ELR (cell line): ENCODE data around the gene LRRFIP2.
"Not testable (repeated sequence)": the region's sequence is repeated elsewhere in the genome, so short reads cannot be mapped to it uniquely, and the experiment has no call there.

Experiments
- DNase-seq: peaks from one replicate; pipeline ENCODE4 v3.0.0-alpha.2; 2015; ENCODE audit warnings: low read depth

The LRRFIP2 gene

DNA sequence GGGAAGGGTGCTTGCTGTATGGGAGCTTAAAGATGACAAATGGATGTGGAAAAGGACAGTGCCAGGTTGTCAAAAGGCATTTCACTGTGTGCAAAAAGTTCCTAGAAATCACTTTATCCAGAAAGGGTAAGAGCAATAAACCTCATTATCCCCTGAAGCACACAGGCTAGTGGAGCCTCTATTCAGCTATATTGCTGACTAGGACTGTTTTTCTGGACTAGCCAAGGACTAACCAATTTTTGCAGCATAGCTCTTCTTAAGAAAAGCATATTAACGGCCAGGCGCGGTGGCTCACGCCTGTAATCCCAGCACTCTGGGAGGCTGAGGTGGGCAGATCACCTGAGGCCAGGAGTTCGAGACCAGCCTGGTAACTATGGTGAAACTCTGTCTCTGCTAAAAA is 116.3 kb downstream of the LRRFIP2 start:
- no peak for DNase-seq

DNA sequence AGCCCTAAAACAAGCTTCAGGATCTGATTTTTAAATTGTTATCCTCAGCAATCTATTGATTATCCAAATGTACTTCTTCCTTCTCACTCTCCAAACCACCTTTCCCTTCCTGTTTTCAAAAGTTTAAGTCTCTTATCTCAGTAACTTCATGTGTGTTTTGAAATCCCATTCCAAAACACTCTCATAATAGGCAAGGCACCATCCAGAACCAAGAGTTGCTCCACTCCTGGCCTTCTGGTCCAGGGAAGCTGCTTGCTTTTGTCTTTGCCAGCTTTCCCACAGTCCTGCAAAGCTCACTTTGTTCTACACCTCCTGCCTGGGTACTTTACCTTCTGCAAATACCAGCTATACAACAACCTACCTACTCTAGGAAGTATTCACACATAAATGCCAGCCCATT is 117.6 kb downstream of the LRRFIP2 start:
- no peak for DNase-seq

DNA sequence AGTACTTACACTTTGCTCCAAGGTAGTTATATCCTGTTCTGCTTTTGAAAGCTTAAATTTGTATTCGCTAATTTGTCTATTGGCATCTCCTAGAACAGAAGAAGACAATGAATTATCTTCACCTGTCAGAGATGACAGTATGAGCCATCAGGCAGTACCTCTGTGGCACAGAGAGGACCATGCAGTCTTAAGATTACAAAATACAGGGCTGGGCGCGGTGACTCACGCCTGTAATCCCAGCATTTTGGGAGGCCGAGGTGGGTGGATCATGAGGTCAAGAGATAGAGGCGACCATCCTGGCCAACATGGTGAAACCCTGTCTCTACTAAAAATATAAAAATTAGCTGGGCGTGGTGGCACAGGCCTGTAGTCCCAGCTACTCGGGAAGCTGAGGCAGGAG is 119.3 kb downstream of the LRRFIP2 start:
- DNase-seq, result not testable (repeated sequence)

DNA sequence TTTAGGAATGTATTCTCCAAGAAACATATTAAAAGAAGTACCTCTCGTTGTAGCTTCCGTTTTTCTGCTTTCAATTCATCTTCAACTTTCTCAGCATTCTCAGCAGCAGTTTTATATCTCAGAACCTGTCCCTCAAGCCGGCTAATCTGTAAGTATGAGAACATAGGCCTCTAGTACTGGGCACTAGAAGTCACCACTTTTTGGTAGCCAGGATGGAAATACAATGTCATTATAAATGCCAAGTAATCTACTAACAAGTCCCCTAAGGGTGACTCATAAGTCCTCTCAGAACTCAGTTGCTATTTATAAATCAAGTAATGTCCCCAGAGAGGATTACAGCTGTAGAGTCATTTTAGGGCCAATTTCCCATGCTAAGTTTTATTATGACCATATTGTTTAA is 120.0 kb downstream of the LRRFIP2 start:
- DNase-seq, result peak; percentile 45

DNA sequence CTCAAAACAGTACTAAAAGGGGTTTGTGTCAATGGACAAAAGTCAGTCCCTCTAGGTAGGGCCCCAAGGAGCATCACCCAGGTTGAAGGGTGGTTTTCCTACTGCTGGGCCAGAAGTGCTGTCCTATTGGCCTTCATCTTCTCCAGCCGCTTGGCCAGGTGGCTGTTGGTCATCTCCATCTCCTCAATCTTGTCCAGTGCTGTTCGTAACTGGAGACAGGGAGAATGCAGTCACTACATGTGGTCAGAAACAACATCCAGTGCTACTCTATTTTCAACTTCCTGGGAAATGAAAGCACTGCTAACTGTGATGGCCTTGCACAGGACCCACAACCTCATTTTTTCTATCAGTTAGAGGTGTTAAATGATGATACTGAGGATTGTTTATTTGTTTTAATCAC is 120.6 kb downstream of the LRRFIP2 start:
- DNase-seq, result no peak

DNA sequence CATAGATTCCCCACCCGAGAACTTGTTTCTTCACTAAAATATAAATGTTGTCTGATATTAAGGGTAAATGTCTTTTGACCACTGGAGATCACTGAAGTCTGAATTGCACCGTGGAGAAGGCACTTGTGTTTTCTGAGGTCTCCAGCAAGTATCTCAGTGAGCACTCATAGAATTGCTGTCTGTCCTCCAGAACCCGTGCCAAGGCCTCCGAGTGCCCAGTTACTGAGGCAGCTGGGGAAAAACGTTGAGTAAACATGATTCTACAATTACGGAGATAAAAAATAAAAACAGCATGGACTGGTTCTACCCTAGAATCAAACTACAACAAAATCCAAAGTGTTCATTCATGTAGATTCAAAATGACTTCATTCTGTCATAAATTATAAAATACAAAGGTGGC is 121.0 kb downstream of the LRRFIP2 start:
- DNase-seq, result no peak

DNA sequence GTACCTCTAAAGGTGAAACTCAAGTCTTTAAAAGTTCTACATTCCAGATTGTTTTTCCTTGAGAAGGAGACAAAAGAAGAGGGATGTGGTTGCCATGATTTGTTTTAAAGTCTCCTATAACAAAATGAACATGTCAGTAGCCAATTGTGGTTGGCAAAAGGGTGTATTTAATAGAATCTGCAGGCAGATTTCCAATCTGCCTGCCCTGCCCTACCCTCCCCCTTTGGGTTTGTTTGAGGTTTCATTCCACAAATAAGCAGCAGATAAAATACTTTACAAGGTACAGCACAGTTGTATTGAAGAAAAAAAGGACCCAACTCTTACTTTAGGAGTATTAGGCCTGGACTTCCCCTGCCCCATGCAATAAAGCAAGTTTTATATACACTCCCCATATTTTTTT is 121.5 kb downstream of the LRRFIP2 start:
- DNase-seq, result no peak

DNA sequence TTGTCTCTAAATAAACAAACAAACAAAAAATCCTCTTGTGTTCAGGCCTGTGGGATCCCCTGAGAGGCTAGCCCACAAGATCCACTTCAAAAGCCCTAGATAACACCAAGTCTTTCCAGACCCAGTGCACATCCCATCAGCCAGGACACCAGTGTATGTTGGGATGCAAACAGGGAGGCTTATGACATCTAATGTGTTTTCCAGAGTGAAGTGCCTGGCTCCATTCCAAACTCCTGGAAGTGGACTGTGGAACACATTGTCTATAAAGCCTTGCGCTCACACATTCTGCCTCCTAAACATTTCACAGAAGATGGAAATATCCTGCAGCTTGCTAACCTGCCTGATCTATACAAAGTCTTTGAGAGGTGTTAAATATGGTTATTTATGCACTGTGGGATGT is 124.1 kb downstream of the LRRFIP2 start:
- DNase-seq, result no peak

DNA sequence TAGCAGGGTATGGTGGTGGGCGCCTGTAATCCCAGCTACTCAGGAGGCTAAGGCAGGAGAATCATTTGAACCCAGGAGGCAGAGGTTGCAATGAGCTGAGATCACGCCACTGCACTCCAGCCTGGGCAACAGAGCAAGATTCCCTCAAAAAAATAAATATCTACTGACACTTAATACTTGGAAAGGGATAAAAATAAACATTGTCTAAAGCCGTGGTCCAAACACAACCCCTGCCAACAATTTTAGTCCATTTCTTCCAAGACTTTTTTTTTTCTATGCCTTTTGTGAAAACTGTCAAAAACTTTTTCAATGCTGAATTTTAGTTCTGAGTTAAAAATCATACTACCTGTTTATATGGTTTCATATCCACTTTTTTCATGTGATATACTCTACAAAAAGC is 131.7 kb downstream of the LRRFIP2 start:
- DNase-seq, result not testable (repeated sequence)

DNA sequence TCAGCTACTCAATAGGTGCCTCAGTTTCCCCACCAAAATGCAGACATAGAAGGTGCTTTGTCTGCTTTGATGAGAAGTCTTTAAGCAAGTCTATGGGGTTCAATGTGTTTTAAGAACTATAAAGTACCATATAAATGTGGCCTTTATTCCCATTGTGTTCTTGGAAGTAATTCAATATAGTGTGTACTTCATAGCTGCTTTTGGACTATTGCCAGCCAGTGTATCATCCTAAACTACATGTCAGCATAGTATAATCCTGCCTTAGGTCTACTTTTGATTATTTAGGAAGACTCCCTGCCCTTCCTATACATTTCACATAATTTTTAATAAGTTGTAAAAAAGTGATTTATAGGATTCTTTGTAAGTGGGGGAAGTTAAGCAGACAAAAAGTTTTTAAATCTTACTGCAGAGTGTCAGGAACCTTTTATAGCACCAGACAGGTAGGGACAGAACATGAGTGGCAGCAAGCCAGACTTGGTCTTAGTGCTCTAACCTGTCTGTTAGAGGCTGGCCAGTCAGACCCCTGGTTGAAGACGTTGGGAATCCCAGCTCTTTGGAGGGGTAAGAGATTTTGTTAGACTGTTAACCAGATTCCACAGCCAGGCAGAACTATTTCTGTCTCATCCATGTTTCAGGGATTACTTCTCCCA is 132.7 kb downstream of the LRRFIP2 start:
- DNase-seq, result peak; percentile 18

DNA sequence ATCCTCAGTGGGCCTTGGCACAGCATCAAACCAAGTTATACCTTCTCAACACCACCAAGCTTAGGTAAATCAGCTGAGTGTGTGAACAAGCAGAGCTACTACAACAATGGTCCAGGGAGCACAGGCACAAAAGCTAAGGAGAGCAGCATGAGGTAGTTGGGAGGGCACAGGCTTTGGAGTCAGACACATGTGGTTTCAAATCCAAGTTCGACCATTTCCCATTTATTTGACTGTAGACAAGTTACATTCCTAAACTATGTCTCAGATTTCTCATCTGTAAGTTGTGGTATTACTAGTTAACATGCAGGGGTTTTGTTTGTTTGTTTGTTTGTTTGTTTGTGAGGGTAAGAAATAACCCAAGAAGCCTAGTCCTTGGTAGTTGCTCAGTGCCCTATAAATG is 134.2 kb downstream of the LRRFIP2 start:
- DNase-seq, result peak; percentile 31

DNA sequence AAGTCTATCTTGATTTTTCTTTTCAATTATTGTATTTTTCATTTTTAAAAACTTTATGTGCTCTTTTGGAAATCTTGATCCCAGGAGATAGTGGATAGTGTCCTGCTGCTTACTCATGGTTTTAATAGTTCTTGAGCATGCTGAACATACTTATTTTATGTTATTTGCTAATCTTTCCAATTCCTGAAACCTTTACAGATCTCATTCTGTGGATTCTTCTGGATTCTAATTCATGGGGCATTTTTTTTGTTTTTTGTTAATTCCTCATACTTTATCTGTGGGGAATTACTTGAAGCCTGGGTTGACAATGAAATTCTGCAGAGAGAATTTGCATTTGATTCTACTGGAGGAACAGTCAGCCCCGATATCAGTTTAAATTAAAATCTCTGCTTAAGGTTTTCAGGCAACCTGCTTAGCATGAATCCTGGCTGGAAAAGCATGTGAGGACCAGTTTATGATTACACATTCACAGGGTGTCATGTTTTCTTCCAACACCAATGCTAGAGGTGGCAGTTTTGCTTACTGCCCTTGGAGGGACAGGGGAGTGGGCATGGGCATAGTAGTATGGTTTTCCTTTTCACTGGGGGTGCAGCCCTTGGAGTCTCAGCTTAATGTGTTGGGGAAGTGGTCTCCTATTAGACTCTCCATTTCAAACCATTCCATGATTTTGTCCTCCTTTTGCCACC is 135.1 kb downstream of the LRRFIP2 start:
- DNase-seq, result no peak

DNA sequence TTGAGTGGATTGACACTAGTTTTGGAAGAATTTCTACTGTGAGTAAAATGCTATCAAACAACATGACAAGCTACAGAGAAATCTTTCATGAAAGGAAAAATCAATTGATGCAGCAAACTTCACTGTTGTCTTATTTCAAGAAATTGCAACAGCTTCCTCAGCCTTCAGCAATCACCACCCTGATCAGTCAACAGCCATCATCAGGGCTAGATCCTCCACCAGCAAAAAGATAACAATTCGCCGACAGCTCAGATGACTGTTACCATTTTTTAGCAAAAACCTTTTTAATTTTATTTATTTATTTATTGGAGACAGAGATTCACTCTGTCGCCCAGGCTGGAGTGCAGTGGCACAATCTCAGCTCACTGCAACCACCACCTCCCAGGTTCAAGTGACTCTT is 137.0 kb downstream of the LRRFIP2 start:
- no peak for DNase-seq

DNA sequence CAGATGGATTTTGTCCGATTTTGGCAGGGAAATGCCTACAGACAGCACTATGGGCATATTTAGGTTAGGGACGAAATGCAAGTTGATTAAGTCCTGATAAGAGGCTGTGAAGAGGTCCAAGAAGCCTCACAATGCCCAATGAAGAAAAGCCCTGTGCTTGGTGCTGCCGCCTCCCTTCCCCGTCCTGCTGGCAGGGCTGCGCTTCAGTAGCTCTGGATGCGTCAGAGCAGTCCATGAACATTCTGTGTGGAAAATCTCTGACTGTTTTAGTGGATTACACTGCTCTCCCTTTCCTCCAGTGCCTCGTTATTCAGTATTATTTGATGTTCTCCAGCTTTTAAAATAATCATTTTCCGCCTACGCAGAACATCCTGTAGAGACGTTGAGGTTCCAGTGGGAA is 141.4 kb downstream of the LRRFIP2 start:
- no peak for DNase-seq

DNA sequence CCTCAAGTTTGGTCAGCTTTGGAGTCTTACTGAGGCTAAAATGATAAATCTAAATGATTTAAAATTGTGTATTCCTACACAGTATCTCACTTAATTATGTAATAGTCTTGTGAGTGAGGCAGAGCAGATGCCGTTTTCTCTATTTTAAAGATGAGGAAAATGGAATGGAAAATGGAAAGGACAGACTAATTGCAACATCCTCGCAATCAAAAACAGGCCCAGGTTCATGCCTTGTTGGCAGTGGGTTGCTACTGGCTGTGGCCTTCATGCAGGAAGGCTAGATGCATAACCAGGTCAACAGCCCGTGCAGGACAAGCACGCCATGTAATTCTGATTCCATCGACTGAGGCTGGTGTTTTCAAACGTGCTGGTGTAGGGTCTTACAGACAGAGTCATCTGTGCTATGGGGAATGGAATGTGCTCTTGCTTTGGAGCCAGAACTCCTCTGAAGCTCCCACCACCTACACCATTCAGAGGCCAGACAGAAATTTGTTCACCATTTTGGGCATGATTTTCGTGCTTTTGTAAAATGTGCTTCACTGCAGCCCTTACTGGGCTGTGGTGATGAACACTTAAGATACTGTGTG is 143.2 kb downstream of the LRRFIP2 start:
- DNase-seq, result no peak

DNA sequence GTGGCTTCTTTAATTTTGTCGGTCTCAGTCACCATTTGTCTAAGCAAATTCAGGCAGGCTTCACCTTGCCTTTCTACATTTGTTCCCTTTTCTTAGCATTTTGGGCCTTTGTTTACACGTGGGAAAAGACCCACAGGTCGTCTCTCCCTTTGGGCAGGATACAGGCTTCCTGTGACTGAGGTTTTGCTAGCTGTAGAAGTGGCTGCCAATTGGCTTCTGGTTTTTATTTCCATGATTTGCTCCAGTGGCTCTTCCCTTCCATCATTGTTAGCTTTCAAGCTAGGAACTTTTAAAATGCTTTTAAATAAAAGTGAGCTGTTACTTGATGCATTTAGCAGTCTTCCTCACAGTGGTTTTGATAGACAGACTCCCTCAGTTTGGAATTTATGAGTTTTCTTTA is 143.8 kb downstream of the LRRFIP2 start:
- DNase-seq, result no peak

DNA sequence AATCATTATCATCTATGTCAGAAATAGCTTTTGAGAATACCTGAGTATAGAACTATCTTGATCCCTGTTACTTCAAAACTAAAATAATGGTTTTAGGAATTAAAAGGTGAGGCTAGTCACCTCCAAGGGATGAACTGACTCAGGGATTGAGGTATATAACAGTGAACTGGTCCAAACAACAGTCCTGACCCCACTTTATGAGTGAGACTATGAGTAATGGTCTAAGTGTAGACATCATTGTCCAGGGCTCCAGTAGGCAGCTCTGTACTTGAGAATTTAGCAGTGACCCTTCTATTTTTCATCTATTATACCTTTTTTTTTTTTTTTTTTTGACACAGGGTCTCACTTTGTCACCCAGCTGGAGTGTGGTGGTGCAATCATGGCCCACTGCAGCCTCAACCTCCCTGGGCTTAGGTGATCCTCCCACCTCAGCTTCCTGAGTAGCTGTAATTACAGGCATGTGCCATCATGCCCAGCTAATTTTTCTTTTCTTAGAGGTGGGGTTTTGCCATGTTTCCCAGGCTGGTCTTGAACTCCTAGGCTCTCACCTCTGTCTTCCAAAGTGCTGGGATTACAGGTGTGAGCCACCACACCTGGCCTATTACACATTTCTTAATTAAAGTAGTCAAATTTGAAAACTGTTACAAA is 144.7 kb downstream of the LRRFIP2 start:
- DNase-seq, result peak; percentile 15

DNA sequence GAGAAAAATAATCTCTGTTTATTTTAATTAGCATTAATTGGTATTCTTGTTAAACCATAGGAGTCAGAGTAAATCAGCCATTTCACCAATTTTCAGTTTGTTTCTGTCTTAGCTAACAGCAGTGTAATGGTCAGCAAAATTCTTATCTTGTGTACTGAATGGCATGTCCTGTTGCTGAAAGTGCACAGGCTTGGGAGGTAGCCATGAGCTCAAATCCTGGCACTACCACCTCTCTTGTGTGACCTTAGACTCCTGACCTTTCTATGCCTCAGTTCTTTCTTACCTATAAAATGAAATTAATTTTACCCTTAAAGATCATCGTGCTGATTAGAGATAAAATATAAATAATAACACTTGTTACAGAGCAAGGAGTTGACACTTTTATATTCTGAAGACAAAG is 145.3 kb downstream of the LRRFIP2 start:
- no peak for DNase-seq

DNA sequence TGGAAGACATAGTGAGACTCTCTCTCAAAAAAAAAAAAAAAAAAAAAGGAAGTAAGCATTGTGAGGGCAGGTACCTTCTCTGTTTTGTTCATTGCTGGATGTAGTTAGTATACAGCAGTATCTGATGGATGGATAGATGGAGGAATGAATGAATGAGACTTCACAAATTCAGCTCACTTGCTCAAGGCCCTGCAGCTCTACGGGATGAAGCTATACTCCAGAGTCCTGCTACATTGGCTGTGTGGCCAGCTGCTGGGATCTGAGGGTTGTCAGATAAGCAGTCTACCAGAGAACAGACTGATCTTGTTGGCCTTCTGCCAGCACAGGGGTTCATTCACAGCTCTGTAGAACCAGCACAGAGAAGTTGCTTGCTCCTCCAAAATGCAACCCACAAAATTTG is 146.1 kb downstream of the LRRFIP2 start:
- DNase-seq, result no peak

DNA sequence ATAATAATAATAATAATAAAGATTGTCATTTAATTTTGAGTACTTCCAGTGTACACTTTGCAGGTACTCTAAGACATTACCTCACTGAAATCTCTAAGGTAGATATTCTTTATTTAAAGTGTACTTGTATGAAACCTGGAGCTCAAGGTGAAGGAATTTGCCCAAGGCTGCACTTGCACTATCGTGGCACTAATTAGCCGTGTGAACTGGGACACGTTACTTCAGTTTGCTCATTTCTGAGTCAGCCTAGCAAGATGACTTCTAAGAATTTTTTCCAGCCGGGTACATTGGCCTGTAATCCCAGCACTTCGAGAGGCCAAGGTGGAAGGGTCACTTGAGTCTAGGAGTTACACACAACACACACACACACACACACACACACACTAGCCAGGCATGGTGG is 147.5 kb downstream of the LRRFIP2 start:
- no peak for DNase-seq

DNA sequence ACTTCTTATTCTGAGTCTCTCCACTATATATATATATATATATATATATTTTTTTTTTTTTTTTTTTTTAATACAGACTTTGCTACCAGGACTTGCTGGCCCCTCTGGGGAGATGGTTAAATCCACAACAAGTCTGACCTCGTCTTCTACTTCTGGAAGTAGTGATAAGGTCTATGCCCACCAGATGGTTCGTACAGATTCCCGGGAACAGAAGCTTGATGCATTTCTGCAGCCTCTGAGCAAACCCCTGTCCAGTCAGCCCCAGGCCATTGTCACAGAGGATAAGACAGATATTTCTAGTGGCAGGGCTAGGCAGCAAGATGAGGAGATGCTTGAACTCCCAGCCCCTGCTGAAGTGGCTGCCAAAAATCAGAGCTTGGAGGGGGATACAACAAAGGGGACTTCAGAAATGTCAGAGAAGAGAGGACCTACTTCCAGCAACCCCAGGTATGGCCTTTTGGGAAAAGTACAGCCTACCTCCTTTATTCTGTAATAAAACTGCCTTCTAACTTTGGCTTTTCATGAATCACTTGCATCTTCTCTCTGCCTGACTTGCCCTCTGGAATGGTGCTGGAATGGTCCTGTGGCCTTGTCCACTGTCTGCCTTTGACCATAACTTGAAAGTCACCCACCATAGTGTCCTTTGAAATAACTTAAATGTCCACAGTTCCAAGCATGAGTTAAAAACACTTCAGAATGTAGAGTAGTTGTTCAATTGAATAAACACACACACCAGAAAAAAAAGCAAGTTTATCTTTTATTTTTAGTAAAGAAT is 148.6 kb downstream of the LRRFIP2 start:
- no peak for DNase-seq

DNA sequence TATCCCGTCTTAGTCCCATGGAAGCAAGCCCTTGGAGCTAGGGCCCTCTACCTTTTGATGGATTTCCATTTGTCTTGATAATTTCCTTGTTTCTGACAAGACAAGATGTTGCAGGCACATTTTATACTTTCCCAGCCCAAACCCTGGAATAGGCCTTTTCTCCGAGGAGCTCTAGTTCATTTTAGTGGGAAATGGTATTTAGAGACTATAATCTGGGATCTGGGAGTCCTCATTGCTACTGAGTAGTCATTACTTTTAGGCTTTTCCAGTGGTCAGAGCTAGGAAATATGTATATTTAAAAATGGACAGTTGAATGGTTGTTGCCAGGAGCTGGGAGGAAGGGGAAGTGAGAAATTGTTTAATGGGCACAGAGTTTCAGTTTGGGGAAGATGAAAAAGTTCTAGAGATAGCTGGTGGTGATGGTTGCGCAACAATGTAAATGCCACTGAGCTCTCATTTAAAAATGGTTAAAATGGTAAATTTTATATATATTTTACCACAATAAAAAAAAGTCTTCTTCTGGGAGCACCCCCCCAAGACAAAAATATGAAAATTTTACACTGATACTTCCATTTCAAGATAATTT is 149.5 kb downstream of the LRRFIP2 start:
- no peak for DNase-seq
